Body of pancreas (tissue), 4 donors: ENCODE results near the gene EEPD1. TPM values are rescaled to one million over a fixed set of nuclear protein-coding genes. Genes with fewer than 3 reads are reported as not detected.

Experiments used
- ATAC-seq: fragments of 150-250 bp; one replicate; pipeline ENCODE4 v1.9.1; 2016
- DNase-seq, 4 donors: peaks; one replicate each; pipeline ENCODE4 v3.0.0-alpha.2; 2019
- H3K27ac ChIP-seq, 4 donors: fragments of 200-600 bp; sonication (generic); 1 replicate in 3 of 4; 2 replicates in 1 of 4; pipeline versions ENCODE4 v1.5.1 to v1.6.1; 2016 to 2019; ENCODE audit warnings: mild to moderate bottlenecking in 1 of 4, mixed read lengths in 1 of 4, moderate library complexity in 1 of 4
- H3K27me3 ChIP-seq, 2 donors: fragments of 200-600 bp; sonication (generic); one replicate each; pipeline ENCODE4 v1.6.0; 2016; ENCODE audit warnings: mild to moderate bottlenecking in 1 of 2
- H3K36me3 ChIP-seq, 2 donors: fragments of 200-600 bp; sonication (generic); replicated peaks in 1 of 2; 2 replicates each; pipeline ENCODE4 v1.5.1; 2016; ENCODE audit warnings: low read depth in 2 of 2; ENCODE audit not compliant: insufficient read depth in 1 of 2
- H3K4me1 ChIP-seq: fragments of 200-600 bp; sonication (generic); one replicate; pipeline ENCODE4 v1.6.0; 2016
- H3K4me3 ChIP-seq, 2 donors: fragments of 200-600 bp; sonication (generic); 1 replicate in 1 of 2; 2 replicates in 1 of 2; pipeline ENCODE4 v1.5.1; 2016 to 2019
- H3K9me3 ChIP-seq, 3 donors: fragments of 200-600 bp; sonication (generic); 1 replicate in 2 of 3; 2 replicates in 1 of 3; pipeline ENCODE4 v1.5.1; 2016
- POLR2A ChIP-seq, 3 donors: fragments of 450-650 bp; IDR thresholded peaks; one replicate each; pipeline ENCODE4 v1.6.1; 2016; ENCODE audit warnings: antibody characterized with exemption in 3 of 3, mild to moderate bottlenecking in 2 of 3
- WGBS, 2 donors: methylation state at CpG; one replicate each; pipeline ENCODE4 v1.1.5; 2017; 5-methylcytosine and 5-hydroxymethylcytosine counted together
- intact Hi-C: fragments of 100-400 bp; cut with DNase I; formaldehyde crosslinking; loops from one replicate; pipeline ENCODE4 v1.15.1; 2023
- total RNA-seq, 2 donors: library from RNA; depleted of rRNA; stranded (reverse); fragments of >200 nt; gene quantifications; one replicate each; pipeline ENCODE4 v1.1.0, GENCODE V29; 2016
- TF ChIP-seq, protein P1 (sequence below), 7 experiments: fragments of 450-650 bp in 4 of 7; fragments of 200-600 bp in 3 of 7; sonication (generic) in 3 of 7; IDR thresholded peaks; one replicate each; pipeline ENCODE4 v1.5.1; 2016 to 2019; ENCODE audit warnings: antibody characterized with exemption in 7 of 7

The EEPD1 gene
- total RNA-seq, 2 donors from 2014 or later: 13.5 to 24.1 TPM

DNA sequence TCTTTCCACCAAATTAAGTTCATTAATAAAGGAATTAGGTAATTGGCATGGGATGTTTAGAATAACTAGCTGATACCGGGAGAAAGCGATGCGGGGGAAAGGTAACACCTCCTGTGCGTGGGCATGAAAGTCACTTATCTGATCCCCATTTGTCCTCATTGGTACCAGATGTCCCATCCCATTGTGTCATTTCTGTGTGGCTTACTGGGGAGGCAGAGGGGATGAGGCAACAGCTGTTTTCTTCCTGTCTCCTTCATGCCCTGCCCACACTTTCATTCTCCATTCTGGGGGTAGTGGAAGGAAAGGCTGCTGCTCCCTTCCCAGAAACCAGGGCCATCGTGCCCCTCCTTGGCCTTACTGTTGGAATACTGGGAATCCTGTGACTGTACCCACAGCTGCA, 27.1 kb downstream of the EEPD1 start:
- WGBS, 2 donors: 76 to 82% methylated on average over 5 of the region's 5 CpGs
- Histone ChIP-seq H3K27me3 (no peaks in the 10 kb centered on the region), H3K9me3 (no peaks in the 10 kb centered on the region), H3K27ac (no peak overlapping the region), H3K36me3 (no peaks in the 10 kb centered on the region), H3K4me3 (no peak overlapping the region), H3K4me1 (peaks cover 10% of the 10 kb centered on the region)
- DNase-seq (no peak), ATAC-seq (no peak)
- intact Hi-C loops: no loop called here
- no peak for TF ChIP-seq POLR2A (IDR thresholded peaks at IDR 0.05)
- TF ChIP-seq, protein P1, sequence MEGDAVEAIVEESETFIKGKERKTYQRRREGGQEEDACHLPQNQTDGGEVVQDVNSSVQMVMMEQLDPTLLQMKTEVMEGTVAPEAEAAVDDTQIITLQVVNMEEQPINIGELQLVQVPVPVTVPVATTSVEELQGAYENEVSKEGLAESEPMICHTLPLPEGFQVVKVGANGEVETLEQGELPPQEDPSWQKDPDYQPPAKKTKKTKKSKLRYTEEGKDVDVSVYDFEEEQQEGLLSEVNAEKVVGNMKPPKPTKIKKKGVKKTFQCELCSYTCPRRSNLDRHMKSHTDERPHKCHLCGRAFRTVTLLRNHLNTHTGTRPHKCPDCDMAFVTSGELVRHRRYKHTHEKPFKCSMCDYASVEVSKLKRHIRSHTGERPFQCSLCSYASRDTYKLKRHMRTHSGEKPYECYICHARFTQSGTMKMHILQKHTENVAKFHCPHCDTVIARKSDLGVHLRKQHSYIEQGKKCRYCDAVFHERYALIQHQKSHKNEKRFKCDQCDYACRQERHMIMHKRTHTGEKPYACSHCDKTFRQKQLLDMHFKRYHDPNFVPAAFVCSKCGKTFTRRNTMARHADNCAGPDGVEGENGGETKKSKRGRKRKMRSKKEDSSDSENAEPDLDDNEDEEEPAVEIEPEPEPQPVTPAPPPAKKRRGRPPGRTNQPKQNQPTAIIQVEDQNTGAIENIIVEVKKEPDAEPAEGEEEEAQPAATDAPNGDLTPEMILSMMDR (IDR thresholded peaks at IDR 0.05): no peak

DNA sequence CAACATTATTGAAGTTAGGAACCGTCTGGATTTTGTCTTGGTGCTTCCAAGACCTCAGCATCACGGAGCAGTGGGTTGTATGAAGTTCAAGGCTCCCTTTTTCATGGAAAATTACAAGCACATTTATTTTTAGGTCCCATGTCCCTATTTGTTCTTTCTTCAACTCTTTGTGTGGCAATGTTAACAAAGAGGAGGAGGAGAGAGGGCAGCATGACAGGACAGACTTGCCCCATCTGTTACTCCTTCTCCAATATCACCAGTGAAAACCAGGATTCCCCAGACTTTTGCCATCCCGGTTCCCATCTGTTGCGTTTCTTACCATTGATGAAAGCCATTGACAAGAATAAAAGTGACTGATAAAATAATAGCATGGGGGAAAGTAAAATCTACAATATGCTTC, 28.6 kb downstream of the EEPD1 start:
- WGBS, 2 donors: 85 to 87% methylated on average over 4 of the region's 4 CpGs
- no peak overlapping the region for H3K27ac ChIP-seq
- H3K27me3 ChIP-seq: no peaks in the 10 kb centered on the region
- H3K4me1 ChIP-seq: peaks cover 10% of the 10 kb centered on the region
- intact Hi-C loops: no loop called here
- ATAC-seq (no peak), DNase-seq (no peak)
- no peaks in the 10 kb centered on the region for H3K9me3 ChIP-seq
- H3K36me3 ChIP-seq: no peaks in the 10 kb centered on the region
- H3K4me3 ChIP-seq: no peak overlapping the region
- TF ChIP-seq, protein P1 (IDR thresholded peaks at IDR 0.05): no peak
- TF ChIP-seq POLR2A (IDR thresholded peaks at IDR 0.05): no peak

DNA sequence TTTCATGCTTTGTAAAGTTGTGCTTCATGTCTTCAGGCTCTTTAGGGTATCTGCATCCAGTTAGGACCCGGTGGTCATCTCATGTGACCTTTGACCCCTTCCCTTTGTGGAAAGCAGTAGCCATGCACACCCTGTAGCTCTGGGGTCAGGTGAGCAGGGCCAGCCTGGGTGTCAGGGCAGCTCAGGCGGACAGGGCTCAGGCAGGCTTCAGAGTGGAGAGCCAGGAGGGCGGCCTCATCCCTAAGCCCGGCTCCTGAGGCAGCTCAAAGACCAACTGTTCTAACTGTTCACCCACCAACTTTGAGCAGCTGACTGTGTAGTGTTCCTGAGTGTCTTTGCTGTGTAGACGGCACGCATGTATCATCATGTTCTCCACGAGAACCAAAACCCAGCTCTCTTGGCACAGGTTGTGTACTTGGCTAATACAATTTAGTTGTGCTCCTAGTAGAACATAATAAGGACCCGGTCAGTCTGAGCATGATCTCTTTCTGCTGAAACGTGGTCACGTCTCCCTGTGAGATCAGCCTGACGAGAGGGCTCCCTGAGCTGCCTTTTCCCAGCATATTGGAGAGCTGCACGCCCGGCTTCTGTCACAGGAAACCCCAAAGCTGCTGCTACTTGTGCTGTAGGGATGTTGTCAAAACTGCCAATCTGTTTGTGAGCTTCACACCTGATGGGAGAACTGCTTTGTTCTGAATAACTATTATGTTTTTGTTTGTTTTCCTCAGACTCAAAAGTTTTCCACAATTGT, 30.0 kb downstream of the EEPD1 start:
- Histone ChIP-seq H3K4me3 (no peak overlapping the region), H3K27me3 (no peaks in the 10 kb centered on the region), H3K27ac (peak overlapping the region in 3 of 4 donors; percentile 19 to 37 (median 24)), H3K36me3 (no peaks in the 10 kb centered on the region), H3K4me1 (peaks cover 10% of the 10 kb centered on the region), H3K9me3 (no peaks in the 10 kb centered on the region)
- ATAC-seq (peak; percentile 49), DNase-seq (peak in 2 of 4 donors; percentile 40 to 43)
- TF ChIP-seq, protein P1 (IDR thresholded peaks at IDR 0.05): no peak
- no peak for TF ChIP-seq POLR2A (IDR thresholded peaks at IDR 0.05)
- 52 to 53% methylated on average over 8 to 13 of the region's 13 CpGs for WGBS, 2 donors
- intact Hi-C loops: no loop called here

DNA sequence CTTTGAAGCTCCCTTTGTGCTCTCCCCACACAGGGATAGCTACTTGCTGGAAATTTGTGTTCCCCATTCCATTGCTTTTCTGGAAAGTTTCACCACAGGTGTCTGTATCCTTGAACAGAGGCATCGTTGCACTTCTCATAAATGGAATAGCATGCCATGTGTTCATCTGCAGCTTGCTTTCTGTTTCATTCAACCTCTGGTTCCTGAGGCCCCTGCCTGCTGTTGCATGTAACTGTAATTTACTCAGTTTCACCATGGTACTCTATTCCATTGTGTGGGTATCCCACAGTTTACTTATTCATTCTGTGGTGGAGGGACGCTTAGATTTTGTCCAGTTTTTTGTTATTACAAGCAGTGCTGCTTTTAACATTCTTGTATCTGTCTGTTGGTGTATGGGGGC, 32.0 kb downstream of the EEPD1 start:
- no peak overlapping the region for H3K4me3 ChIP-seq
- no peak overlapping the region for H3K27ac ChIP-seq
- no peak for ATAC-seq
- H3K27me3 ChIP-seq: no peaks in the 10 kb centered on the region
- no peaks in the 10 kb centered on the region for H3K36me3 ChIP-seq
- H3K4me1 ChIP-seq: peaks cover 13% of the 10 kb centered on the region
- WGBS, 2 donors: 81 to 88% methylated on average over 2 of the region's 2 CpGs
- TF ChIP-seq, protein P1 (IDR thresholded peaks at IDR 0.05): no peak
- TF ChIP-seq POLR2A (IDR thresholded peaks at IDR 0.05): no peak
- no peak for DNase-seq
- intact Hi-C loops: no loop called here
- H3K9me3 ChIP-seq: no peaks in the 10 kb centered on the region

DNA sequence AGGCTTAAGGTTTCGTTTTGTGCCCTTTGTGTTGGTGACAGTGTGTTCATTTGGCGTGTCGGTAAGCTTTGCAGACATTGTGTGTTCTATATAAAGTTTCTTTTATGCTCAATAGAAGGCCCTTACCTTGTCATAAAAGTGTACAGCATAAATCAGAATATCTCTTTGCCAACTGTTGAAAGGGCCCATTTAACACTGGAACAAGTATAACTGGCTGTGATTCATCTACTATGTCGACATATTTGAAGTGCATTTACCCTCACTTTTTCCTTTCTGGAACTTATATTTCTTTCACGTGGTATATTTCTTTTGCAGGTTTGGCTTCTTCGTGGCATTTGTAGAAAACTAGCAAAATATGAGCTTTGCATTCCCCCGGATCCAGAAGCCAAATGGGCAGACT, 32.7 kb downstream of the EEPD1 start:
- 91 to 93% methylated on average over 7 of the region's 7 CpGs for WGBS, 2 donors

More for the DNA sequence above, 32.7 kb downstream of the EEPD1 start:
- intact Hi-C loops: no loop called here
- TF ChIP-seq, protein P1 (IDR thresholded peaks at IDR 0.05): no peak
- no peak for TF ChIP-seq POLR2A (IDR thresholded peaks at IDR 0.05)
- no peak for DNase-seq
- H3K9me3 ChIP-seq: no peaks in the 10 kb centered on the region
- no peak for ATAC-seq
- no peak overlapping the region for H3K4me3 ChIP-seq
- H3K27me3 ChIP-seq: no peaks in the 10 kb centered on the region
- H3K27ac ChIP-seq: no peak overlapping the region
- H3K36me3 ChIP-seq: no peaks in the 10 kb centered on the region
- peaks cover 15% of the 10 kb centered on the region for H3K4me1 ChIP-seq
